COR-L47 (cell line): ENCODE data around the gene ACKR4.

Experiments
- DNase-seq: peaks from one replicate; lab custom pipeline; 2025; lab: John Stamatoyannopoulos, UW

Gene ACKR4

GRCh38 chr3:132641837-132642538 lies 44.9 kb downstream of the ACKR4 start:
- DNase-seq = peak; percentile 50

- DNase-seq = no peak
Observed at GRCh38 chr3:132642539-132642847, 45.4 kb downstream of the ACKR4 start.

GRCh38 chr3:132643366-132643765 lies 46.3 kb downstream of the ACKR4 start:
- no peak for DNase-seq

- DNase-seq = no peak
Observed at GRCh38 chr3:132645058-132645457, 48.0 kb downstream of the ACKR4 start.

GRCh38 chr3:132650153-132650552 lies 53.1 kb downstream of the ACKR4 start:
- no peak for DNase-seq
